SH-SY5Y (cell line): ENCODE data around the gene EPHX1.

Experiments
- GATA2 ChIP-seq: IDR thresholded peaks from 2 replicates; pipeline ENCODE4 v1.6.1; 2011; ENCODE audit warnings: mild to moderate bottlenecking, low read depth, low read length
- GATA3 ChIP-seq: IDR thresholded peaks from 2 replicates; pipeline ENCODE4 v1.6.1; 2011; ENCODE audit warnings: low read depth, mild to moderate bottlenecking, low read length, moderate library complexity

DNA sequence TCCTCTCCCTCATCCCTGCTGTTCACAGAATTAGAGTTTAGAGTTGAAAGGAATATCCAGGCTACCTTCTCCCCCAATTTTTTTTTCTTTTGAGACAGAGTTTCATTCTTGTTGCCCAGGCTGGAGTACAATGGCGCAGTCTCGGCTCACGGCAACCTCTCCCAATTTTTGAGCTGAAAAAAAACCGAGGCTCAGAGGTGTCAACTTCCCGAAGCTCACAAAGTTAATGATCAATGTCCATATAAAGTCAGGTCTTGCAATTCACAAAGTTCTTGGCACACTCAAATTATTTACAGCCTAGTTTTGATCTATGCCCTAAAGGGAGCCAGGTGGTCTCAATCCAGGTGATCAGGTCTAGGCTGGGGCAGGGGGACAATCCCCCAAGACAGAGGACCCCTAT, 79.8 kb downstream of the EPHX1 start:
- no peak for TF ChIP-seq GATA2
- no peak for TF ChIP-seq GATA3
